GM18502 (cell line): ENCODE results near the gene RGMA.
"Not testable (repeated sequence)": the region's sequence is repeated elsewhere in the genome, so short reads cannot be mapped to it uniquely, and the experiment has no call there.

Source experiments
- ATAC-seq: cut with Tn5 transposase; IDR thresholded peaks from one replicate; pipeline ENCODE4 v1.9.1; 2021; ENCODE audit warnings: mild to moderate bottlenecking; ENCODE audit not compliant: unreplicated experiment, poor library complexity

The RGMA gene

DNA sequence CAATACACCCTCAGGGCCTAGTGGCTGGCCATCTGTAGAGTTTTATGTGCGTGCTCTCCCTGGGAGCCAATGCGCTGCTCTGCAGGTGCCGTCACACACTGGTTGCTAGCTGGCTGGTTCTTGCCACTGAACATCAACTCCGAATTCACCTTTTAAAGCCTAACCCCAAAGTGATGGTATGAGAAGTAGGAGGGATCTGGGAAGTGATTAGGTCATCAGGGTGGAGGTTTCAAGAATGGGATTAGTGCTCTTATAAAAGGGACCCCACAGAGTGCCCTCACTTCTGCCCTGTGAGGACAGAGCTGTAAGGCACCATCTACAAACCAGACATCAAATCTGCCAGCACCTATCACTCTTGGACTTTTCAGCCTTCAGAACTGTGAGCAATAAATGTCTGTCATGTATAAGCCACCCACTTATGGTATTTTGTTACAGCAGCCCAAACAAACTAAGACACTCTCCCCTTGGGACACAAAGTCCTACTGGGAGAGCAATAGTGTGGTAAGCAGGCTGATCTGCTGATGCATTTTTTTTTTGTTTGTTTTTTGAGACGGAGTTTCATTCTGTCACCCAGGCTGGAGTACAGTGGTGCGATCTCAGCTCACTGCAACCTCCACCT is 20.3 kb downstream of the RGMA start:
- ATAC-seq: no peak

DNA sequence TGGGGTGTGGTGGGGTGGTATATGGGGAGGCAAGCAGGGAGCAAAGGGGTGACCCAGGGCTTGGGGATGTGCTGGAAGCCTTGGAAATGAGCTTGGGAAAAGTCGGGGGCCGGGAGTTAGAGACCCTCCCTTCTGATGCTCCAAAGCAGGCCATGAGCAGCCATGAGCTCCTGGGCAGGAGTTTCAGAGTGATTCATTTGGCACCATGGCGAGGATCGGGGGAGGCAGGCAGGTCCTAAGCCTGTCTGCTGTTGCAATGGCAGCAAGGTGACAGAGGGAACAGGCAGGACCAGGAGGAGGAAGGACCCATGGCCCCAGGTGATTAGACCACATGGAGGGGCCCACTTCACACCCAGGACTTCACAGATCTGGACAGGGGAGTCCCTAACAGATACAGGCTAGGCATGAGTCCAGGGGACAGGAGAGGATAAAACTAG is 21.3 kb downstream of the RGMA start:
- no peak for ATAC-seq

DNA sequence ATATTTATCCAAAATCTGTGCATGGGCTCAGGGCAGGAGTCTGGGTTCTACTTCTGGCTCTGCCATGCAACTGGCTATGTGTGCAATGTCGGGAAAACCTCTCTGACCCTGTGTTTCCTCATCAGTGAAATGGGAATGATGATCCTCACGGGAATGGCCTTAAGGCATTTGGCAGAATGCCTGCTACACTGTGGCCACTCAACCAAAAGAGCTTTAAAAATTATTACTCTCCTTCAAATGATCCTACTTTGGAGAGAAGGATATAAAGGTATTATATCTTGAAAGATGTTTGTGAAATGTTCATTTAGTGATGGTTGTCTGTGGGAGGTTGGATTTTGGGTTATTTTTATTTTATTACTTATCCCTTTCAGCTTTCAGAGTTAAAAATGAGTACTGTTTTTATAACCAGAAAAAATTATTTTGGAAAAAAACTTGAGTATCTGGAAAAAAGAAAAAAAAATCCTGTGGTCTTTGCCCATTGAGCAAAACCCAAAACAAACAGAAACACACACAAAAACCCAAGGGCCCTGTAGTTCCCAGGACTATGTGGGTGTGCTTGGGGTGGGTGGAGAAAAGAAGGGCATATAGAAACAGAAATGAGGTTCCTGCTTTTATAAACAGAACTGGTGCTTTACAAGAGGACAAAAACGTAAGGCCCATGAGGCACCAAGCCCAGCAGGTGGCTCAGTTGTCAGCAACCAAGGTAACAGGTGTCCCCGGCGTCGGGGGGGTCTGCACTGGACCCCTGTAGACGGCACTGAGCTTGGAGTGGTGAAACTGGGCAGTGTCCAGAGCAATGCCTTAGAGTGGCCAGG is 22.0 kb downstream of the RGMA start:
- no peak for ATAC-seq

DNA sequence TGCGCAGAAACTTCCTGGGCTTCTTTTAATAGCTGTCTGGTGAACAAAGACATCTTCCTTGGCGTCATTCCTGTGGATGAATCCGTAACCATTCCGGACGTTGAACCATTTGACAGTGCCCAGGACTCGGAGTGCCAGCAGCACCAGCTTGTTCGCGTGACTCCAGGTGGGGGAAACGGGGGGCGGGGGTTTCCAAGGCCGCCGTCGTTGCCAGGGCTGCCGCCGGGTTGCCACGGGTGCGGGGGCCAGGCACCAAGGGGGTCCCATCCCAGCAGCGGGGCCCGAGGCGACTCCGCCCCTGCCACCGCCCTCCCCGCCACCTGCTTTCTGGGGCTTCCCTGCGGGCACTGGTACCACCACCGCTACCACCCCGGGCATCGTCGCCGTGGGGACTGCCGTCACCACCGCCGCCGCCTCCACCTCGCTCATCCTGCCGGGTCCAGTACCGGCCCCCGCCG is 22.8 kb downstream of the RGMA start:
- no peak for ATAC-seq

DNA sequence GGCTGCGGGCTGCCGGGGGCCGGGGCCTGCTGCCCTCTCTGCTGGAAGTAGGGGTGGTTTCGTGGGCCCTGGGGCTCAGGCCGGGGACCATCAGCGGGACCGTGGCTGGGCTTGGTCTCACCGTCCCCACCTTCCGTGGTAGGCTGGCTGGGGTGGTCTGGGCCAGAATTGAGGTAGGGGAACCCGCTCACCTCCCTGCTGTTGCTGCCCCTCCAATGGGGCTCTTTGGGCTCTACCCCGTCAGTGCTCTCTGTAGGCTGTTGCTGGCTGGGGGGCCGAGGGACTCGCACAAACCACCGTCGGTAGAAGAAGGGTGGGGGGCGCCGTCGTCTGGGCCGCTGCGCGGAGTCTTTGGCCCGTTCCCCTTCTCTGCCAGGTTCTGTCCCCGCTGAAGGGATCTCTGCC is 23.4 kb downstream of the RGMA start:
- no peak for ATAC-seq

DNA sequence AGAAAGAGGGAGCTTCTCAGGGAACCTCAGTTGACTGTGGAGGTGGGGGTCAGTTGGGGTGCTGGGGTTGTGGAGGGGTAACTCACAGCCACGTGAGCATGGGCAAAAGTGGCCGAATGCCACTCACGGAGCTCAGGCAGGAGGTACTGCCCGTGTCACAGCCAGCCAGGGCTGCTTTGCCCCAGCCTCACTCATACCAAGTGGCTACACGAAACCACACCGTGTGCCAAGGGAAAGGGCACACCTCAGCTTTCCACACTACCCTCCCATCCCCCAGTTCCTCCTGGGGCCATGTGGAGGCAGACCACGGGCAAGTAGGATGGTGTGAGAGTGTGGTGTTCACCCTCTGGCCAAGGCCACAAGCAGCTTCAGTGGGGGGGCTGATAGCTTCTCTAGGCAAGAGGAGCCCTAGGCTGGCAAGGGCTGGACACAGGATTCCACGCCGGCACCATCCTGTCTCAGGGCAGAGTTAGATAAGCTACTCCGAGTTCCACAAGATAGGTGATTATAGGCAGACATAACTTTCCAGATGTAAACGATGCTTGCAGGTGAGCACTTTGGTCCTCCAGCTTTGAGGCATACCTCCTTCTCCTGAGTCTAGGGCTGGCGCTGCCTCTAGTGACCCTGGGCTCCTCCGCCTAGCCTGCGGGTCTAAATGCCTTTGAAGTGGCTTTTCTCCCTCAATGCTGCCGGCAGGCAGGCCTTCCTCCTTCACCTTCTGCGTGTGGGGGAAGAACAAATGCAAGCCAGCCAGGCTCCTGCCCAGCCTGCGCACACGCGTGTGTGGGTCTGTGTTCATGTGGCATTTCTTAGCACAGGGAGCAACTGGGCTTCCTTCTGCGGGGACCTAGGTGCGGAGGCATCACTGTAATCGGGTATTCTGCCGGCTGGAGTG is 25.0 kb downstream of the RGMA start:
- no peak for ATAC-seq

DNA sequence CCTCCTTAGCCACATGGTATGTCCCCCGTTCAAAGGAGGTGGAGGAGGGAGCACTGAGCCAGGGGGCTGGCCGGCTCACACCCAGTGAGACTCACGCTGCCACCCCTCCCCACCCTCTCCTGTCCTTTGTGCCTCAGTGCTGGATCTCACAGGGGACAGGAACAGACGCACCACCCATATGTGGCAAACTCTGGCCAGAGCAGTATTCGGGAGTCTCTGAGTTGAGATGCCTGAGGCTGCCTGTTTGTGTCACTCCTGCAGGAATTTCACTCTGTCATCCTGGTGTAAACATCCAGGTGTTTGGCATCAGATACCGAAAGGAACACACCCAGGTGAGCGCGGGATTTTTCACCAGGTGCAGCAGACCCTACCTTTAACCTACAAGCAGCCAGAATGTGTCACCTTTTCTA is 25.7 kb downstream of the RGMA start:
- no peak for ATAC-seq

DNA sequence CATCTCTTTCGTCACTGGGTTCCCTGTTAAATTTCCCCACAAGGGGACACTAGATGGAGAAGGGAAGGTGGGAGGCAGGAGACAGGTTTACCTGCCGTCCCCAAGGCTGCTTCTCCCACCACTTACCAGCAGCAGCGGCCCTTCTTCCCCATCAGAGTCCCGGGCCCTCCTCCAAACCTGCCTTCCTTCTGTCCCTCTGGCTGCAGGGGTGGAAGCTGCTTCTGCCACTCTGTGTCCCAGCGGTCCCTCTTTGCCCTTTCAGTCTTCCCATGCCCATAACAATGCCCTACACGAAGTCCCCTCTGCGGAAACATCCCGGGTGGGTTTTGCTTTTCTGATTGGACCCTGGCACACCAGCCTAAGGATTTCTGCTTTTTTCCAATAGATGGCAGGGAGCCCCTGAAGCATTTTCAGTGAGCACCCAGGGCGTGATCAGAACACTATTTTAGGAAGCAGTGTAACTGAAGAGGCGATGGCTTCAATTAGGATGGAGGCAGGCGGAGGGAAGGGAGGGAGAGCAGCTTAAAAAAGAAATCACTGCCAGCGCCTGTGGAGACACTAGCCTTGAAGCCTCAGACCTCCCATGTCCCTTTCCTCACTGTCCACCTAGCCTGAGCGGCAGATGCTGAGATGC is 26.3 kb downstream of the RGMA start:
- ATAC-seq: not testable (repeated sequence)

DNA sequence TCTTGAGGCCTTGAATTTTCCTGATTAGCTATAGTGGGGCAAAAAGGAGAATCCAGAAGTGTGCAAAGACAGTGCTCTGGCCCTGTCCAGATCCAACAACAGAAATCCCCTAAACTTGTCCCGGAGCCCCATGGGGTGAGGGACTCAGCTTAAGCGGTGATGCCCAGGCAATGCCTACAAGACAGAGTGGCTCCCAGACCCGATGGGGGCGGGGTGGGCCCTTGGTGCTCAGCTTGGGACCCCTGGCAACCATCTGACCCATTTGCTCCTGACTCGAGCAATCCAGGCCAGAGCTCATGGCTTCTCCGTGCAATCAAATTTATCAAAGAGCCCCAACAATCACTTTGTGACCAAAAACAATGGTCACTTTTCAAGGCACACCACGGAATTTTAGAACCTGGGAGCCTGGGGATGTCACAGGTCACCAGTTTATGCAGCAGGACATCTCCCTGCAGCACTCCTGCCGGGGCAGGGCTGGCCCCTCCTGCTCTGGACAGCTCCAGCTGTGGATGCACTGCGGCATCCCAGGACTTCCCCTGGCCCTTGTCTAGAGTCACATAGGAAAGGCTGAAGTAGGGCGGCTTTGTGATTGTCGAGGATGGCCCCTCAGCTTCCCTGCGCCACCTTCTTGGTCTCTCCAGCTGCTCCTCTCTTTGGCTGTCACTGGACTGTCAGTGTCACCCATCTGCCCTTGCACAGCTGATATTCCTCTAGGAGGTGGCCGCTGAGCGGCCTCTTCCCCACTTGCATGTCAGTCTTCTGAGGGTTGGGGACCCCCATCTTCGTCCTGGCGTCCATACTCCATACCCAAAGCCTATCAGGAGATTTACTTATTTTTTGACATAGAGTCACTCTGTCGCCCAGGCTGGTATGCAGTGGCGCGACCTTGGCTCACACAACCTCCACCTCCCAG is 28.4 kb downstream of the RGMA start:
- no peak for ATAC-seq

DNA sequence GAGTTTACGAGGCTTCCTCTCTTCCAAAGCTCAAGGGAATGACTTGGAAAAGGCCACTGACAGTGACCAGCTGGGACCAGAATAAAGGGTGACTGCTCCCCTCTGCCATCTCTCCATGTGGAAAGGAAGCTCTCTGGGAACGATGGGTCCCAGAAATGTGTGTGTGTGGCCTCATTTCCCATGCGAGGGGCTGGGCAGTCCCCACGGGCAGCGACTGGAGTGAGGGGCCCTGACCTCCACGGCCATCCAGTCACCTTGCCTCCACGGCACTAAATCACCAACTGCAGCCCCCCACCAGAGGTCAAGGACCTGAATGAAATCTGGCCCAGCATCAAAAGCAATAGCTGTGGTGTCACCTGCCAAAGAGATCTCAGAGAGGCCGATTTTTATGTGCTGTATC is 29.6 kb downstream of the RGMA start:
- ATAC-seq: no peak

DNA sequence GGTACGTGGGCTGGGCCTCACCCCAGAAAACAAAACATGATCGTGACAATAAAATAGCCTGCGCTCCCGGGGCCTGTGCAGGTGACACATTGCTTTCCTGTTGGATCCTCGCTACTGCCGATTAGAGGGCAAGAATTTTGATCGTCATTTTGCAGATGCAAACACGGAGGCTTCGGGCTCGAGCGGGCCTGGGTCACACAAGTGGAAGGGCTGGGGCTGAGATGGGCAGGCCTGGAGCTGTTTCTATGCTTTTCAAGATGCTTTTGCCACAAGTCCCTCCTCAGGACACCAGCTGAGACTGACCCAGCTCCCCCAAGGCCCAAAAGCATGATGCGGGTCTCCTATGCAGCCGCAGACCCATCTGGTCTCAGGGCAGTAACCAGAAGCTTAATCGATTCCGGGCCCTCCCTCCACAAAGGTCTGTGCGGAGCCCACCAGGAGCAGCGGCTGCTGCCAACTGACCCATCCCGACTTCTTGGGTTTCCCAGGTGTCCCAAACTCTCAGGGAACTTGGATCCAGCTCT is 30.0 kb downstream of the RGMA start:
- ATAC-seq: no peak

DNA sequence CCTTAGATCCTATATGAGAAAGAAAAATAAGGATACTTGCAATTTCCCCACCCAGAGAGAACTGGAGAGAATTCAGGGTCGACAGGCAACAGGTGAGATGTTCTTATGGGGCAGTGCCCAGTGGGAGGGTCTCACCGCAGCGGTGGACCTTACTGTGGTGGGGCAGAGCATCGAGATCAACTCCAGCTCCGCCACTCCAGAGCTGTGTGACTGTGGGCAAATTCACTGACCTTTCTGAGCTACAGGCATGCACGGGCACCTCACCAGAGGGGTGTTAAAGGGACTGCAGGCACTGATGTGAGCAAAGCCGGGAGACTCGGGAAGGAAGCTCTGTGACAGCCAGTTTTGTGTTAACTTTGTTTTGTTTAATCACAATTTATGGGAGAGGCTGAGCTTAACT is 30.9 kb downstream of the RGMA start:
- no peak for ATAC-seq

DNA sequence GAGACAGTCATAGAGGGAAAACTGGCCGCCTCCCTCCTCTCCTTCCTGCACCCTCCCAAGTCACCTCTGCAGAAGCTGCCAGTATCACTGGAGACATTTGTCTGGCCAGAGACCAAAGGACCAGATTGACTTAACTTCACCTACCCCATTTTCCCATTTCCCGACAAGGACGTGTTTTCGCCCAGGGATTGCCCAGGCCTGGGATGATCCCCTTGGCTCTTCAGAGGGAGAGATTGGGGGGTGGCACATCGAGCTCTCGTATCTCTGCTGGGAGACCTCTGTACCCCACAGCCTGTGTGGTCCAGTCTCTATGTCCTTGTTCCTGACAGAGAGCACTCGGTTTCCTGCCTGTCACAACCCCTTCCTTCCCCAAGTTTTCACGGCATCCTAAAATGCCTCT is 31.4 kb downstream of the RGMA start:
- no peak for ATAC-seq

DNA sequence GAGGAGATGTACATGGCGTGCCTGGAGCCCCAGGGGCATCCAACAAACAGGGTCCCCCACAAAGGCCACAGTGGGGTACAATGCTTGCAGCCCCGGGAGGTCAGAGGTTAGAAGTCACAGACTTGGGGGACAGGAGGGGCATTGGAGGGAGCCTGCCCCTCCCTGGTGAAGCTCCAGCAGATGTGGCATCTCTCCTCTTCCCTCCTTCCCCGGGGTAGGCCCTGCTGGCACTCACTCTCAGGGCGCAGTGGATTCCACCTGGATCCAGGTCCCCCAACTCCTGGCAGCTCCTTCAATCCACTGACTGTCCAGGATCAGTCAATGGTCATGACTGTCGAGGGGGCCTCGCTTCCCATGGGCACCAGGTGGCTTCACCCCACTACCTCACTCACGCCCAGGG is 32.2 kb downstream of the RGMA start:
- no peak for ATAC-seq

DNA sequence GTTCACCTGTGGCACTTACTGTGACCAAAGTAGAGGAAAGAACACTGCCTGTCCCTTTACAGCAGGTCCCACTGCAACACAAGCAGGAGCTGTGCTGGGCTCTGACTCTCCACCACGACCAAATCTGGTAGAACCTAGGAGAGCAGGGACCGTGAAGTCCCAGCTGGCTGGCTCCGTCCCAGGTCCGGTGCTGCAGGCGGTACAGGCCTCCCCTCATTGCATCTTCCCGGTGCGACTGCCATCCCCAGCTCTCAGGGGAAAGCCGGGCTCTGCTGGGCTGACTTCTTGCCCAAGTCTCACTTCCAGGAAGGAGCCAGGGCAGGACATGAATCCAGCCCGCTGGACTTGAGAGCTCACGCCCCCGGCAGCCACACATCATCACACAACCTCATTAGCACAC is 33.8 kb downstream of the RGMA start:
- no peak for ATAC-seq

DNA sequence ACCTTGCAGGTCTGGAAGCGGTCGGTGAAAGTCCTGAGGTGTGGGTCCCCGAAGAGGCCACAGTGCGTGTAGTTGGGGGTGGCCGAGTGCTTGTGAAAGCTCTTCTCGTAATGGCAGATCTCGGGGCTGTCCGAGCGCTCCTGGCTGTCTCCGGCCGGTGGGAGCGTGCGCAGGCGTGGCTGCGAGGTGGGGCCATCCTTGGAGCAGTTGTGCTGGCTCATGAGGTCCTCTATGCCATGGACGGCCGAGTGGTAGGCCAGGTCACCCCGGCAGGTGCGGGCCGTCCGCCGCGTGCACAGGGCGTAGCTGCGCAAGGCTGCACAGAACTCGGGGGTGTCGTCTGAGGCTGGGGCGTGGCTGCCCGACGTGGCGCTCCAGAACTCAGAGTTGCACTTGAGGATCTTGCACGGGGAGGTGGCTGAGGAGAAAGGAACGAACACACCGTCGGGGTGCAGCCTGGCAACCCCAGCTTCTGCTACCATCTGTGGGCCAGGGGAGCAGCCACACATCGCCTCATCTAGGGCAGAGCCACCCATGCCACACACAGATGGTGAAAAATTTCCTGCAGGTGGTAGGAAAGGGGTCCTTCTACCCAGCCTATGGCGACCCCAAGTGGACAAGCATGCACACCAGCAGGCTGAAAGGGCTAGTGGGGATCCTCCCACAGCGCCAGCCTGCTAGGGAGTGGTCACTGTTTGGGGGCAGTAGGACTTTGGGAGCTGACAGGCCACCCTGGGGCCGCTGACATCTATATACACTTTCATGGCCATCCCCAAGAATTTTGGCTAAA is 36.7 kb downstream of the RGMA start:
- ATAC-seq: no peak

DNA sequence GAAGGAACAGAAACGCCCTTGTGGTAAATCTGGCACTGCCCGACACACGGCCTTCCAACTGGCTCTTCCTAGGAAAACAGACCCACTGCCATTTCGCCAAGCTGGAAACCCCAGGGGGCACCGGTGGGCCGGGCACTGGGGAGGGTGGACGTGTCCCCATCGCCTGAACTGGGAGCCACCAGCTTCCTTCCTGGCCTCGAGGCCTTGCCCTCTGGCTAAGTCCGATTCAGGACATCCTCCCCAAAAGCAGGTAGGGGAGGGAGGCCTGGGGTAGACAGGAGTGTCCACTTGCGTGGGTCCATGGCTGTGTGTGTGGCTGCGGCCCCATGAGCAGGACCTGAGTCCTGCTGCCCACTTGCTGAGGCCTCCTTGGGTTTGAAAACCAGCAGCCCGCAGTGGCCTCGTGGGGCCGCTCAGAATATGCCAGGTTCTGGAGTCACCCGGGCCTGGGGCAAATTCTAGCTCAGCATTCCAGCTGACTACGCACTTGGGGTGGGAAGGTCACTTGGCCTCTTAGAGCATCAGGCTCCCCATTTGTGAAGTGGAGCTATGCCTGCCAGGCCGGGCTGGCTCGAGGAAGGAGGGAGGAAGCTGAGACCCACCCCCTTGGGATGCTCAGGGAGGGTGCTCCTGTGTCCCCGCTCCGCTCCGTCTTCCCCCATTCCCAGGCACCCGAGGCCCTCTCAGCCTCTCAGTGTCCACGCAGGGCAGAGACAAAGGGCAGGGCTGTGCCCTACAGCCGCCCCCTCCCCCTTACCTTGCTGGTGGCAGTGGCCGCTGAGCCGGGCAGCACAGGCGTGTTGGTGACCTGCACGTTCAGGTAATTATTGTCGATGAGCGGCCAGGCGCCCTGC is 37.5 kb downstream of the RGMA start:
- ATAC-seq: no peak

DNA sequence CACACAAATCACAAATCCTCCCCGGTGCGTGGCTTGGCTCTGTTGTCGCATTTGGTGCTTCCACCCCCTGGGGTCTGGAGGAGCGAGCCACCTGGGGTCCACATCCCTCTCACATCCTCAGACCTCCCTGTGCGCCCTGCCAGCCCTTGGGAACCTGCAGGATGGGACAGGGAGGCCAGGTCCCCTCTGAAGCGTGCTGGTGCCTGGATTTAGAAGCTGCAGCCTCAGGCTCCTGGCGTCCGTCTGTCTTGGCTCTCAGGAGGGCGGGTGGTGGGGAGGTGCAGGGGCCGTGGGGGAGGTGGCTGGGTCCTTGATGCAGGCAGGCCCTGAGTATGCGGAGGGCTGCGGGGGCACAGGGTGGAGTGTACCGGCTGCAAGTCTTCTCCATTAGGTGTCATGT is 38.4 kb downstream of the RGMA start:
- no peak for ATAC-seq
